HepG2 (cell line): Measurements from ENCODE around the gene TNFSF12. TPM values are rescaled to one million over a fixed set of nuclear protein-coding genes. Genes with fewer than 3 reads are reported as not detected.
A peak's percentile ranks its signal among the peaks of the same experiment; 100 is the strongest.

Experiments
- BORCS8-MEF2B ChIP-seq: sonication (generic); formaldehyde crosslinking; IDR thresholded peaks from 2 replicates; pipeline ENCODE4 v1.8.0; 2022; ENCODE audit warnings: mild to moderate bottlenecking, missing genetic modification reagents
- DMAP1 ChIP-seq: IDR thresholded peaks from 2 replicates; pipeline ENCODE4 v1.6.1; 2016
- DPF2 ChIP-seq: sonication (generic); formaldehyde crosslinking; IDR thresholded peaks from 2 replicates; pipeline ENCODE4 v1.4.0; 2020; ENCODE audit warnings: mild to moderate bottlenecking, low read depth, missing genetic modification reagents, borderline replicate concordance
- E2F2 ChIP-seq: sonication (generic); formaldehyde crosslinking; IDR thresholded peaks from 2 replicates; pipeline ENCODE4 v1.4.0; 2020; ENCODE audit warnings: missing genetic modification reagents, borderline replicate concordance
- FUBP1 ChIP-seq: sonication (generic); formaldehyde crosslinking; IDR thresholded peaks from 2 replicates; pipeline ENCODE4 v1.5.1; 2020; ENCODE audit warnings: missing genetic modification reagents, mild to moderate bottlenecking, borderline replicate concordance
- GATAD1 ChIP-seq: IDR thresholded peaks from 2 replicates; pipeline ENCODE4 v1.6.1; 2016; ENCODE audit warnings: missing genetic modification reagents, missing compliant biosample characterization
- JARID2 ChIP-seq: sonication (generic); formaldehyde crosslinking; IDR thresholded peaks from 2 replicates; pipeline ENCODE4 v1.8.1; 2023; ENCODE audit warnings: missing genetic modification reagents, inconsistent platforms; ENCODE audit not compliant: insufficient replicate concordance
- MXD4 ChIP-seq: IDR thresholded peaks from 2 replicates; pipeline ENCODE4 v1.6.1; 2016; ENCODE audit warnings: mild to moderate bottlenecking, missing biosample characterization, missing genetic modification reagents
- NPAS2 ChIP-seq: sonication (generic); formaldehyde crosslinking; IDR thresholded peaks from 2 replicates; pipeline ENCODE4 v1.8.0; 2022; ENCODE audit warnings: mild to moderate bottlenecking, missing genetic modification reagents, borderline replicate concordance
- PREB ChIP-seq: sonication (generic); formaldehyde crosslinking; IDR thresholded peaks from 2 replicates; pipeline ENCODE4 v1.4.0; 2020; ENCODE audit warnings: missing genetic modification reagents
- RBM39 ChIP-seq: fragments of 200-400 bp; formaldehyde crosslinking; IDR thresholded peaks from one replicate; pipeline ENCODE4 v1.6.1; 2018; ENCODE audit warnings: antibody characterized with exemption, mild to moderate bottlenecking, low read depth, low read length; ENCODE audit not compliant: poor library complexity, severe bottlenecking
- RNF2 ChIP-seq: fragments of 450-650 bp; conservative IDR thresholded peaks from 2 replicates; pipeline ENCODE4 v1.6.1; 2016; ENCODE audit warnings: low read depth
- TCF7L2 ChIP-seq: IDR thresholded peaks from 2 replicates; pipeline ENCODE4 v1.6.1; 2011; ENCODE audit warnings: mild to moderate bottlenecking, low read depth, low read length, moderate library complexity
- TOPORS ChIP-seq: sonication (generic); formaldehyde crosslinking; IDR thresholded peaks from 2 replicates; pipeline ENCODE4 v1.8.0; 2023; ENCODE audit warnings: mild to moderate bottlenecking, missing genetic modification reagents
- ZBTB49 ChIP-seq: sonication (generic); formaldehyde crosslinking; IDR thresholded peaks from 2 replicates; pipeline ENCODE4 v1.4.0; 2020; ENCODE audit warnings: missing genetic modification reagents, borderline replicate concordance
- ZNF614 ChIP-seq: IDR thresholded peaks from 2 replicates; pipeline ENCODE4 v1.6.1; 2018; ENCODE audit warnings: missing biosample characterization, missing genetic modification reagents, inconsistent platforms, borderline replicate concordance
- ZNF672 ChIP-seq: sonication (generic); formaldehyde crosslinking; IDR thresholded peaks from 2 replicates; pipeline ENCODE4 v1.8.1; 2022; ENCODE audit warnings: missing genetic modification reagents
- ZNF709 ChIP-seq: sonication (generic); formaldehyde crosslinking; IDR thresholded peaks from 2 replicates; pipeline ENCODE4 v1.5.0; 2020; ENCODE audit warnings: mild to moderate bottlenecking, missing genetic modification reagents
- ZNF772 ChIP-seq: sonication (generic); formaldehyde crosslinking; IDR thresholded peaks from 2 replicates; pipeline ENCODE4 v1.5.0; 2020; ENCODE audit warnings: mild to moderate bottlenecking, missing genetic modification reagents
- ZNF841 ChIP-seq: sonication (generic); formaldehyde crosslinking; IDR thresholded peaks from 2 replicates; pipeline ENCODE4 v1.8.1; 2023; ENCODE audit warnings: missing genetic modification reagents, borderline replicate concordance
- polyA plus RNA-seq, 8 experiments: library from polyadenylated mRNA; depleted of rRNA in 3 of 8; stranded (reverse) in 7 of 8; unstranded in 1 of 8; fragments of >200 nt; fragmentation: Illumina TruSeq in 4 of 8; extraction: Trizol in 4 of 8; gene quantifications; 2 replicates each; pipeline versions ENCODE4 v1.2.1 to v1.2.3, GENCODE V29; 2011 to 2016; ENCODE audit warnings: low read depth in 4 of 8, missing spikeins in 1 of 8, mixed read lengths in 1 of 8; ENCODE audit not compliant: insufficient read depth in 1 of 8
- total RNA-seq, 5 experiments: library from RNA; depleted of rRNA; stranded (reverse); fragments of >200 nt; fragmentation: Illumina TruSeq; extraction: Trizol; gene quantifications; 2 replicates each; pipeline ENCODE4 v1.2.3, GENCODE V29; 2016; ENCODE audit warnings: low read depth in 1 of 5
- TF ChIP-seq, protein P1 (sequence below): sonication (generic); formaldehyde crosslinking; IDR thresholded peaks from 2 replicates; pipeline ENCODE4 v1.8.1; 2023; ENCODE audit warnings: mild to moderate bottlenecking, missing genetic modification reagents

Gene TNFSF12
- total and polyA plus RNA-seq, 2 of the 13 experiments (the other 11 are each of a cell fraction or from before 2014, with no cell fraction given) = 0.93 to 7.2 TPM

GRCh38 chr17:7573324-7574080 is 24.6 kb downstream of the TNFSF12 start (continued):
- TF ChIP-seq ZBTB49 (CRISPR knock-in tag) (no peak), ZNF841 (no peak), GATAD1 (CRISPR knock-in tag) (peak; percentile 81), ZNF709 (no peak), NPAS2 (peak; percentile 14; the same call in 1 of the 2 replicates), RNF2 (no peak), ZNF614 (CRISPR knock-in tag) (peak; percentile 89; the same call in 1 of the 2 replicates), E2F2 (CRISPR knock-in tag) (no peak), DMAP1 (CRISPR knock-in tag) (peak; percentile 98), FUBP1 (CRISPR knock-in tag) (peak; percentile 70; the same call in 1 of the 2 replicates), TOPORS (CRISPR knock-in tag) (no peak), BORCS8-MEF2B (CRISPR knock-in tag) (peak; percentile 63; the same call in 1 of the 2 replicates), JARID2 (CRISPR knock-in tag) (no peak), PREB (CRISPR knock-in tag) (no peak), ZNF672 (CRISPR knock-in tag) (no peak), ZNF772 (CRISPR knock-in tag) (0 out of 2 replicates have a peak, but pooled peaks have one; percentile 6), DPF2 (CRISPR knock-in tag) (no peak), TCF7L2 (no peak), RBM39 (peak; percentile 73), MXD4 (CRISPR knock-in tag) (peak; percentile 99)
- TF ChIP-seq, protein P1, sequence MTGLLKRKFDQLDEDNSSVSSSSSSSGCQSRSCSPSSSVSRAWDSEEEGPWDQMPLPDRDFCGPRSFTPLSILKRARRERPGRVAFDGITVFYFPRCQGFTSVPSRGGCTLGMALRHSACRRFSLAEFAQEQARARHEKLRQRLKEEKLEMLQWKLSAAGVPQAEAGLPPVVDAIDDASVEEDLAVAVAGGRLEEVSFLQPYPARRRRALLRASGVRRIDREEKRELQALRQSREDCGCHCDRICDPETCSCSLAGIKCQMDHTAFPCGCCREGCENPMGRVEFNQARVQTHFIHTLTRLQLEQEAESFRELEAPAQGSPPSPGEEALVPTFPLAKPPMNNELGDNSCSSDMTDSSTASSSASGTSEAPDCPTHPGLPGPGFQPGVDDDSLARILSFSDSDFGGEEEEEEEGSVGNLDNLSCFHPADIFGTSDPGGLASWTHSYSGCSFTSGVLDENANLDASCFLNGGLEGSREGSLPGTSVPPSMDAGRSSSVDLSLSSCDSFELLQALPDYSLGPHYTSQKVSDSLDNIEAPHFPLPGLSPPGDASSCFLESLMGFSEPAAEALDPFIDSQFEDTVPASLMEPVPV = no peak; the same call in 1 of the 2 replicates
